ENCODE results near the gene SERPINB7.

DNA sequence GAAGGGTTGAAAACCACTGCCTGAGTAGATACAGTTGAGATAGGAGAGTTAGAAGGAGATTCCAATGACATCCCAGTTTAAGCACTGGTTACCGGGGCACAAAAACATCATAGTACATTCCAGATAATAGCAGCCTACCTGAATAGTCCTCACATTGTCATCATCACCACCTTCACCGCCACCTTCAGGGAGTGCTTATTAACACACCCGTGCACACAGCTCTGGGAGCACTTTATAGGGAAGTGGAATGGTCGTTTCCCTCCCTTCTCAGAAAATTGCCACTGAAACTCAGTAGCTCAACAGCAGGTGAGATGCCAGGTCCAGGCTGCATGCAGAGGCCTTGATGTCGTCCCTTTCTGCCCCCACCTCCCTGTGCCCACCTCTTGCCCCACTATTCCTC lies 8.2 kb downstream of the SERPINB7 start:
- TF ChIP-seq, protein P1, sequence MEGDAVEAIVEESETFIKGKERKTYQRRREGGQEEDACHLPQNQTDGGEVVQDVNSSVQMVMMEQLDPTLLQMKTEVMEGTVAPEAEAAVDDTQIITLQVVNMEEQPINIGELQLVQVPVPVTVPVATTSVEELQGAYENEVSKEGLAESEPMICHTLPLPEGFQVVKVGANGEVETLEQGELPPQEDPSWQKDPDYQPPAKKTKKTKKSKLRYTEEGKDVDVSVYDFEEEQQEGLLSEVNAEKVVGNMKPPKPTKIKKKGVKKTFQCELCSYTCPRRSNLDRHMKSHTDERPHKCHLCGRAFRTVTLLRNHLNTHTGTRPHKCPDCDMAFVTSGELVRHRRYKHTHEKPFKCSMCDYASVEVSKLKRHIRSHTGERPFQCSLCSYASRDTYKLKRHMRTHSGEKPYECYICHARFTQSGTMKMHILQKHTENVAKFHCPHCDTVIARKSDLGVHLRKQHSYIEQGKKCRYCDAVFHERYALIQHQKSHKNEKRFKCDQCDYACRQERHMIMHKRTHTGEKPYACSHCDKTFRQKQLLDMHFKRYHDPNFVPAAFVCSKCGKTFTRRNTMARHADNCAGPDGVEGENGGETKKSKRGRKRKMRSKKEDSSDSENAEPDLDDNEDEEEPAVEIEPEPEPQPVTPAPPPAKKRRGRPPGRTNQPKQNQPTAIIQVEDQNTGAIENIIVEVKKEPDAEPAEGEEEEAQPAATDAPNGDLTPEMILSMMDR (conservative IDR thresholded peaks at IDR 0.05) = no peak
- TF ChIP-seq EZH2 (IDR thresholded peaks at IDR 0.05; ENCODE audit: low read depth) = no peak

All from PC-9 (cell line).